B cell (primary cell): ENCODE data around the gene BIN2. TPM values are rescaled to one million over a fixed set of nuclear protein-coding genes. Genes with fewer than 3 reads are reported as not detected.

Source experiments
- ATAC-seq: fragments of 200-7000 bp; cut with Tn5 transposase; one replicate; pipeline ENCODE4 v1.10.0; 2021; ENCODE audit warnings: low read depth, mild to moderate bottlenecking, moderate number of reproducible peaks, moderate library complexity
- CTCF ChIA-PET: fragments of 350-600 bp; sonication (Branson Sonifier 250); formaldehyde crosslinking; loops from one replicate; lab custom pipeline; 2021; ENCODE audit warnings: antibody characterized with exemption, inconsistent platforms; lab: Charles Lee
- POLR2A ChIA-PET: fragments of 350-600 bp; sonication (Branson Sonifier 250); formaldehyde crosslinking; loops from one replicate; lab custom pipeline; 2021; ENCODE audit warnings: antibody characterized with exemption; lab: Charles Lee
- DNase-seq: peaks from one replicate; pipeline ENCODE4 v3.0.0; 2013
- H2AFZ ChIP-seq: 2 replicates; pipeline ENCODE4 v1.6.1; 2012; ENCODE audit warnings: mild to moderate bottlenecking, low read depth, low read length; ENCODE audit not compliant: insufficient read depth, poor library complexity, severe bottlenecking
- H3K27ac ChIP-seq, 2 donors: 1 replicate in 1 of 2; 2 replicates in 1 of 2; pipeline ENCODE4 v1.5.1; 2012 to 2013; ENCODE audit warnings: low read length in 2 of 2, mild to moderate bottlenecking in 2 of 2, moderate library complexity in 1 of 2
- H3K27me3 ChIP-seq, 4 experiments: fragments of 200-600 bp in 1 of 4; sonication (generic) in 1 of 4; replicated peaks in 1 of 4; 1 replicate in 2 of 4; 2 replicates in 2 of 4; pipeline versions ENCODE4 v1.6.1 to v1.7.0; 2013 to 2016; ENCODE audit warnings: low read length in 3 of 4, mild to moderate bottlenecking in 2 of 4, mixed read lengths in 1 of 4, moderate library complexity in 1 of 4; ENCODE audit not compliant: insufficient read depth in 4 of 4, control insufficient read depth in 3 of 4; ENCODE audit errors: control extremely low read depth in 1 of 4
- H3K36me3 ChIP-seq, 2 experiments: replicated peaks in 1 of 2; 1 replicate in 1 of 2; 2 replicates in 1 of 2; pipeline versions ENCODE4 v1.6.1 to v1.7.1; 2013; ENCODE audit warnings: low read length in 1 of 2; ENCODE audit not compliant: insufficient read depth in 2 of 2, control insufficient read depth in 1 of 2; ENCODE audit errors: control extremely low read depth in 1 of 2, extremely low read depth in 1 of 2
- H3K4me1 ChIP-seq, 2 donors: fragments of 200-600 bp in 1 of 2; sonication (generic) in 1 of 2; 1 replicate in 1 of 2; 2 replicates in 1 of 2; pipeline versions ENCODE4 v1.5.1 to v1.6.1; 2013 to 2017; ENCODE audit warnings: low read length in 2 of 2; ENCODE audit not compliant: control insufficient read depth in 2 of 2, insufficient read depth in 2 of 2
- H3K4me2 ChIP-seq: replicated peaks from 2 replicates; pipeline ENCODE3; 2012; ENCODE audit warnings: mild to moderate bottlenecking, low read depth, low read length; ENCODE audit not compliant: poor library complexity, severe bottlenecking
- H3K4me3 ChIP-seq, 5 experiments: fragments of 200-600 bp in 1 of 5; sonication (generic) in 1 of 5; 1 replicate in 3 of 5; 2 replicates in 2 of 5; pipeline versions ENCODE4 v1.5.1 to v1.7.0; 2011 to 2016; ENCODE audit warnings: low read length in 4 of 5, mild to moderate bottlenecking in 4 of 5, low read depth in 2 of 5, control low read depth in 1 of 5, moderate library complexity in 1 of 5; ENCODE audit not compliant: insufficient read depth in 1 of 5; ENCODE audit errors: control extremely low read depth in 1 of 5, extremely low read depth in 1 of 5
- H3K79me2 ChIP-seq: fragments of 200-600 bp; sonication (generic); one replicate; pipeline ENCODE4 v1.6.0; 2016; ENCODE audit warnings: low read length; ENCODE audit not compliant: control insufficient read depth, insufficient read depth
- H3K9ac ChIP-seq: fragments of 200-600 bp; sonication (generic); 2 replicates; pipeline ENCODE4 v1.6.1; 2017; ENCODE audit warnings: mild to moderate bottlenecking, low read length, moderate library complexity
- H3K9me3 ChIP-seq, 3 donors: one replicate each; pipeline versions ENCODE4 v1.6.1 to v1.7.1; 2013; ENCODE audit warnings: low read length in 2 of 3; ENCODE audit not compliant: control insufficient read depth in 2 of 3, insufficient read depth in 1 of 3; ENCODE audit errors: control extremely low read depth in 1 of 3
- H4K20me1 ChIP-seq: 2 replicates; pipeline ENCODE4 v1.6.0; 2012; ENCODE audit warnings: mild to moderate bottlenecking, low read length; ENCODE audit not compliant: insufficient read depth, control insufficient read depth, poor library complexity, severe bottlenecking
- H3K27ac Mint-ChIP-seq: one replicate; pipeline ENCODE4 v1.8.0; 2021; ENCODE audit warnings: mixed read lengths
- H3K27me3 Mint-ChIP-seq: one replicate; pipeline ENCODE4 v1.8.0; 2021; ENCODE audit warnings: mixed read lengths
- H3K4me1 Mint-ChIP-seq: one replicate; pipeline ENCODE4 v1.8.0; 2021; ENCODE audit warnings: mixed read lengths
- H3K4me3 Mint-ChIP-seq: one replicate; pipeline ENCODE4 v1.8.0; 2021; ENCODE audit warnings: mixed read lengths
- H3K9me3 Mint-ChIP-seq: one replicate; pipeline ENCODE4 v1.8.0; 2022; ENCODE audit warnings: mixed read lengths; ENCODE audit not compliant: insufficient read depth
- CTCF ChIP-seq: fragments of 200-600 bp; IDR thresholded peaks from one replicate; pipeline ENCODE4 v1.8.0; 2022; ENCODE audit warnings: antibody characterized with exemption, mild to moderate bottlenecking
- EZH2 ChIP-seq: IDR thresholded peaks from 2 replicates; pipeline ENCODE4 v1.6.1; 2012; ENCODE audit warnings: borderline replicate concordance, low read depth, mild to moderate bottlenecking, moderate library complexity, low read length; ENCODE audit not compliant: insufficient read depth, poor library complexity, severe bottlenecking
- WGBS: methylation state at CpG from one replicate; pipeline ENCODE4 v1.1.5; 2013; ENCODE audit warnings: missing lambda C conversion rate; ENCODE audit not compliant: insufficient coverage; 5-methylcytosine and 5-hydroxymethylcytosine counted together
- intact Hi-C: fragments of 100-400 bp; cut with micrococcal nuclease; formaldehyde crosslinking; loops from one replicate; pipeline ENCODE4 v1.10.0; 2022
- polyA plus RNA-seq: library from polyadenylated mRNA; depleted of rRNA; stranded (reverse); fragments of >200 nt; gene quantifications from 2 replicates; pipeline ENCODE4 v1.2.3, GENCODE V29; 2012
- total RNA-seq, 2 donors: library from RNA; stranded (reverse); fragments of 120-200 nt in 1 of 2; gene quantifications; 1 replicate in 1 of 2; 2 replicates in 1 of 2; pipeline versions ENCODE4 v1.2.3 to v1.2.4, GENCODE V29; 2013 to 2022

Gene BIN2
- total and polyA plus RNA-seq, 2 donors (not counting 1 experiment from before 2014, with no cell fraction given), result 41.5 to 100 TPM

GRCh38 chr12:51254536-51254935 lies 69.4 kb downstream of the BIN2 start:
- H3K36me3 ChIP-seq, result peaks cover 0 to 5% of the 10 kb centered on the region in 2 experiments

GRCh38 chr12:51253276-51253675 lies 70.7 kb downstream of the BIN2 start:
- H3K9me3 Mint-ChIP-seq, result no peaks in the 10 kb centered on the region
- ATAC-seq (no peak), DNase-seq (no peak)
- WGBS, result no CpG with 5 or more reads among the region's 1 CpG
- CTCF ChIA-PET, result interaction anchor here (3.4 kb wide), 1 partner anchor 9 kb away, joined by 14 read pairs; no protein-coding TSS in a partner anchor
- no peak overlapping the region for H3K27ac Mint-ChIP-seq
- Histone ChIP-seq H3K27ac (no peak overlapping the region), H3K27me3 (no peaks in the 10 kb centered on the region), H3K36me3 (peaks cover 0 to 5% of the 10 kb centered on the region in 2 experiments), H3K4me1 (no peaks in the 10 kb centered on the region), H3K4me2 (no peak overlapping the region), H3K79me2 (peaks cover 3% of the 10 kb centered on the region), H3K9ac (no peak overlapping the region), H3K4me3 (no peak overlapping the region), H3K9me3 (no peaks in the 10 kb centered on the region), H2AFZ (no peak overlapping the region), H4K20me1 (no peaks in the 10 kb centered on the region)
- TF ChIP-seq EZH2 (no peak), CTCF (no peak)
- peaks cover 9% of the 10 kb centered on the region for H3K4me1 Mint-ChIP-seq
- no peaks in the 10 kb centered on the region for H3K27me3 Mint-ChIP-seq
- intact Hi-C loops, result no loop called here
- H3K4me3 Mint-ChIP-seq, result no peak overlapping the region
- POLR2A ChIA-PET, result interaction anchor here (0.8 to 1.2 kb wide), 2 partner anchors 15 to 36 kb away, joined by 3 to 14 read pairs; partner anchors contain the start of genes DAZAP2 and POU6F1

More at GRCh38 chr12:51254536-51254935, 69.4 kb downstream of the BIN2 start:
- TF ChIP-seq CTCF, result no peak
- no peak for TF ChIP-seq EZH2
- ATAC-seq, result no peak
- 91% methylated on average over 3 of the region's 4 CpGs for WGBS
- Histone ChIP-seq H3K4me1 (no peaks in the 10 kb centered on the region), H4K20me1 (no peaks in the 10 kb centered on the region), H3K27me3 (no peaks in the 10 kb centered on the region), H3K4me3 (no peak overlapping the region), H3K27ac (no peak overlapping the region), H3K9me3 (no peaks in the 10 kb centered on the region), H3K9ac (no peak overlapping the region), H2AFZ (no peak overlapping the region), H3K4me2 (no peak overlapping the region), H3K79me2 (peaks cover 3% of the 10 kb centered on the region)
- Mint-ChIP-seq H3K4me1 (peaks cover 7% of the 10 kb centered on the region), H3K27ac (no peak overlapping the region), H3K27me3 (no peaks in the 10 kb centered on the region), H3K4me3 (no peak overlapping the region), H3K9me3 (no peaks in the 10 kb centered on the region)
- ChIA-PET POLR2A (interaction anchor here (0.6 kb wide), 1 partner anchor 37 kb away, joined by 6 read pairs; the partner anchor contains the start of gene POU6F1), CTCF (no interaction called here)
- intact Hi-C loops, result no loop called here
- no peak for DNase-seq
